HL-60 (cell line): ENCODE measurements around the gene AFG3L2.

ENCODE experiments used
- DNase-seq, 2 experiments: peaks; one replicate each; pipeline ENCODE4 v3.0.0-alpha.2; 2010 to 2020; ENCODE audit warnings: low read depth in 1 of 2, low spot score in 1 of 2
- H3K27ac ChIP-seq: fragments of 250-450 bp; sonication (Bioruptor Pico); replicated peaks from 2 replicates; pipeline ENCODE4 v1.5.1; 2020; ENCODE audit warnings: mild to moderate bottlenecking, moderate library complexity
- H3K27me3 ChIP-seq: fragments of 250-450 bp; sonication (Bioruptor Pico); 2 replicates; pipeline ENCODE4 v1.5.1; 2021; ENCODE audit warnings: mild to moderate bottlenecking, moderate library complexity; ENCODE audit not compliant: insufficient read depth, poor library complexity, severe bottlenecking
- H3K4me3 ChIP-seq: replicated peaks from 2 replicates; pipeline ENCODE4 v1.5.1; 2011; ENCODE audit warnings: mild to moderate bottlenecking, control low read depth, low read length; ENCODE audit not compliant: insufficient read depth
- GABPA ChIP-seq: IDR thresholded peaks from 2 replicates; pipeline ENCODE4 v1.6.1; 2012; ENCODE audit warnings: low read depth
- POLR2AphosphoS5 ChIP-seq: IDR thresholded peaks from 2 replicates; pipeline ENCODE4 v1.6.1; 2012; ENCODE audit warnings: low read depth
- SPI1 ChIP-seq: IDR thresholded peaks from 2 replicates; pipeline ENCODE4 v1.6.1; 2012; ENCODE audit warnings: low read depth, mild to moderate bottlenecking, borderline replicate concordance
- TF ChIP-seq, protein P1 (sequence below): IDR thresholded peaks from 2 replicates; pipeline ENCODE4 v1.6.1; 2012; ENCODE audit warnings: low read depth; ENCODE audit not compliant: insufficient replicate concordance
- TF ChIP-seq, protein P2 (sequence below): IDR thresholded peaks from one replicate; pipeline ENCODE4 v1.5.1; 2011; ENCODE audit warnings: low read length, control low read depth, inconsistent platforms; ENCODE audit not compliant: insufficient read depth

AFG3L2 gene

DNA sequence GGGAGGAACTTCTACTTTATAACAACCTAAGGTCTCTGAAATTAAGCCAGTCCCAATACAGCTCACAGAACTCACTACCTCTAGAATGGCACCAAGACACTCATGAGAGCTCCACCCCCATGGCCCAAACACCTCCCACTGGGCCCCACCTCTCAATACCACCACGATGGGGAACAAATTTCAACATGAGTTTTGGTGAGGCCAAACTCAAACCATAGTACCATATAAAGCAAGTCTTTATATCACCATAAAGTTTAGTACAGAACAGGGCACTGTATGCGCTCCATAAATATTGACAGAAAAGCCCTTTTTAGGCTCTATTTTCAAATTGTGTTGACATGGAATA lies 3.3 kb downstream of the AFG3L2 start:
- TF ChIP-seq GABPA, result no peak
- no peak overlapping the region for H3K4me3 ChIP-seq
- no peak for DNase-seq
- H3K27me3 ChIP-seq, result no peaks in the 10 kb centered on the region
- H3K27ac ChIP-seq, result no peak overlapping the region

DNA sequence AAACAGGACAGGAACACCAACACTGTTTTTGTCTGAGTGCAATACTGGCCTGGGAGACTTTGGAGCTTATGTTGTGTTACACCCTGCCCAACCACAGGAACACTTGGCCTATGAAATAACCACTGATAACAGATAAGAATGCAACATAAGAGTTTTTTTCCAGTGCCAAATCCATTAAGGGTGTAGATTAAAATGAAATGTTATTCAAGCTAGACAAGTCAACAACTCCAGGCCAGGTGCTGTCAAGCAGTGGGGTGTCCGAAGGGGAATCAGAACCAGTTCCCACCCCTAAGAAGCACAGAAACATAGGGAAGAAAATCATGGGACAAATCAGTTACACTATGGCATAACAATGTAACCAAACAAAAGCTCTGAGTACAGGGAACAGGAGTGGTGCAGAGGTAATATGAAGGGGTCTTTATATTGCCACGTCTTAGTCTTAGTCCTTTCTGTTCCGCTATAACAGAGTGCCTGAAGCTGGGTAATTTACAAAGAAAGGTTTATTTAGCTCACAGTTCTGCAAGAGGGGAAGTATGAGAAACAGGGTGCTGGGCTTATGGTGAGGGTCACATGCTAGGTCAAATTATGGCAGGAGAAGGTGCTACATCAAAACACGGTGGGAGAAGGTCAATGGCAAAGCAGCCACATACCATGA lies 3.8 kb downstream of the AFG3L2 start:
- Histone ChIP-seq H3K4me3 (no peak overlapping the region), H3K27ac (no peak overlapping the region), H3K27me3 (no peaks in the 10 kb centered on the region)
- DNase-seq, result no peak
- no peak for TF ChIP-seq POLR2AphosphoS5
- TF ChIP-seq GABPA, result no peak
- TF ChIP-seq, protein P1, sequence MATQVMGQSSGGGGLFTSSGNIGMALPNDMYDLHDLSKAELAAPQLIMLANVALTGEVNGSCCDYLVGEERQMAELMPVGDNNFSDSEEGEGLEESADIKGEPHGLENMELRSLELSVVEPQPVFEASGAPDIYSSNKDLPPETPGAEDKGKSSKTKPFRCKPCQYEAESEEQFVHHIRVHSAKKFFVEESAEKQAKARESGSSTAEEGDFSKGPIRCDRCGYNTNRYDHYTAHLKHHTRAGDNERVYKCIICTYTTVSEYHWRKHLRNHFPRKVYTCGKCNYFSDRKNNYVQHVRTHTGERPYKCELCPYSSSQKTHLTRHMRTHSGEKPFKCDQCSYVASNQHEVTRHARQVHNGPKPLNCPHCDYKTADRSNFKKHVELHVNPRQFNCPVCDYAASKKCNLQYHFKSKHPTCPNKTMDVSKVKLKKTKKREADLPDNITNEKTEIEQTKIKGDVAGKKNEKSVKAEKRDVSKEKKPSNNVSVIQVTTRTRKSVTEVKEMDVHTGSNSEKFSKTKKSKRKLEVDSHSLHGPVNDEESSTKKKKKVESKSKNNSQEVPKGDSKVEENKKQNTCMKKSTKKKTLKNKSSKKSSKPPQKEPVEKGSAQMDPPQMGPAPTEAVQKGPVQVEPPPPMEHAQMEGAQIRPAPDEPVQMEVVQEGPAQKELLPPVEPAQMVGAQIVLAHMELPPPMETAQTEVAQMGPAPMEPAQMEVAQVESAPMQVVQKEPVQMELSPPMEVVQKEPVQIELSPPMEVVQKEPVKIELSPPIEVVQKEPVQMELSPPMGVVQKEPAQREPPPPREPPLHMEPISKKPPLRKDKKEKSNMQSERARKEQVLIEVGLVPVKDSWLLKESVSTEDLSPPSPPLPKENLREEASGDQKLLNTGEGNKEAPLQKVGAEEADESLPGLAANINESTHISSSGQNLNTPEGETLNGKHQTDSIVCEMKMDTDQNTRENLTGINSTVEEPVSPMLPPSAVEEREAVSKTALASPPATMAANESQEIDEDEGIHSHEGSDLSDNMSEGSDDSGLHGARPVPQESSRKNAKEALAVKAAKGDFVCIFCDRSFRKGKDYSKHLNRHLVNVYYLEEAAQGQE, result no peak
- no peak for TF ChIP-seq SPI1
- TF ChIP-seq, protein P2, sequence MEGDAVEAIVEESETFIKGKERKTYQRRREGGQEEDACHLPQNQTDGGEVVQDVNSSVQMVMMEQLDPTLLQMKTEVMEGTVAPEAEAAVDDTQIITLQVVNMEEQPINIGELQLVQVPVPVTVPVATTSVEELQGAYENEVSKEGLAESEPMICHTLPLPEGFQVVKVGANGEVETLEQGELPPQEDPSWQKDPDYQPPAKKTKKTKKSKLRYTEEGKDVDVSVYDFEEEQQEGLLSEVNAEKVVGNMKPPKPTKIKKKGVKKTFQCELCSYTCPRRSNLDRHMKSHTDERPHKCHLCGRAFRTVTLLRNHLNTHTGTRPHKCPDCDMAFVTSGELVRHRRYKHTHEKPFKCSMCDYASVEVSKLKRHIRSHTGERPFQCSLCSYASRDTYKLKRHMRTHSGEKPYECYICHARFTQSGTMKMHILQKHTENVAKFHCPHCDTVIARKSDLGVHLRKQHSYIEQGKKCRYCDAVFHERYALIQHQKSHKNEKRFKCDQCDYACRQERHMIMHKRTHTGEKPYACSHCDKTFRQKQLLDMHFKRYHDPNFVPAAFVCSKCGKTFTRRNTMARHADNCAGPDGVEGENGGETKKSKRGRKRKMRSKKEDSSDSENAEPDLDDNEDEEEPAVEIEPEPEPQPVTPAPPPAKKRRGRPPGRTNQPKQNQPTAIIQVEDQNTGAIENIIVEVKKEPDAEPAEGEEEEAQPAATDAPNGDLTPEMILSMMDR, result no peak

DNA sequence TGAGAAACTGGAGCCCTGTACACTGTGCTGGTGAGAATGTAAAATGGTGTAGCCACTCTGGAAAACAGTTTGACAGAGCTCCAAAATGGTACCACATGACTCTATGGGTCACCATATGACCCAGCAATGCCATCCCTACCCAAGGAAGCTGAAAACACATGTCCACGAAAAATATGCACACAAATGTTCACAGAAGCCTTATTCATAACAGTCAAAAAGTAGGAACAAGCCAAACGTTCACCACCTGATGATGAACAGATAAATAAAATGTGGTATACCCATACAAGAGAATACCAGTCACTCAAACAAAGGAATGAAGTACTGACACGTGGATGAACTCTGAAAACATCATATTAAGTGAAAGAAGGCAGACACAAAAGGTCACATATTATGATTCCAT lies 4.6 kb downstream of the AFG3L2 start:
- no peak overlapping the region for H3K27ac ChIP-seq
- TF ChIP-seq, protein P2, result no peak
- DNase-seq, result no peak
- H3K27me3 ChIP-seq, result no peaks in the 10 kb centered on the region
- H3K4me3 ChIP-seq, result no peak overlapping the region

DNA sequence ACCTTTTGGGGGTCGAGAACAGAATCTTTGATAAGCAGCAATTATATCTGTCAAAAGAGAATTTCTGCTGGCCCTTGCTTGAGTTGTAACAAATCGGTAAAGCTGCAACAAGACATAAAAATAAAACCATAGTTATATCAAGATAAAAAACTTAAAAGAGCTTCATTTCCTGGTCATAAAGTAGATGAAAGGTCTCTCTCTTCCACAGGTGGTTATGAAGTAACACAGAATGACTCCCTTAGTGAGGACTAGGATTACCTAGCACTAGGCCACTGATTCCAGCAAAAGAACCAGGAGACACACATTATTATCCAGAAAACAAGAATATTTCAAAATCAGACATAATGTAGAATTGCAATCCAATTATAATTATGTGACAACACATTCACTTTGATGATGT lies 5.4 kb downstream of the AFG3L2 start:
- H3K27ac ChIP-seq, result no peak overlapping the region

DNA sequence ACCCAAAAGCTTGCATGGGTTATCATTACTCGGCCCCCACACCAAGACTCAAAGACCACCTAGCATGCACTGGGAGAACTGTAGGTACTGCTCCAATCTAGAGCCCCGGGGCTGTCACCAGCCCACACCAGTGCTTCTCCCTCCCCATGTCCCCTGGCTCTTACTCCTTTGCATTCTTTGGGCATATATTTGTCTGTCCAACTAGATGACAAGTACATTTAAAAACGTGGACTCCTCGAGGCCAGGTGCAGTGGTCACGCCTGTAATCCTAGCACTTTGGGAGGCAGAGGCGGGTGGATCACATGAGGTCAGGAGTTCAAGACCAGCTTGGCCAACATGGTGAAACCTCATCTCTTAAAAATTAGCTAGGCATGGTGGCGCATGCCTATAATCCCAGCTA lies 7.8 kb downstream of the AFG3L2 start:
- TF ChIP-seq POLR2AphosphoS5, result no peak
- TF ChIP-seq, protein P2, result no peak
- TF ChIP-seq, protein P1, result no peak
- no peak for TF ChIP-seq GABPA
- TF ChIP-seq SPI1, result no peak

More for the DNA sequence above, 5.4 kb downstream of the AFG3L2 start:
- TF ChIP-seq, protein P2, result no peak
- DNase-seq, result no peak
- Histone ChIP-seq H3K27me3 (no peaks in the 10 kb centered on the region), H3K4me3 (no peak overlapping the region)

More for the DNA sequence above, 7.8 kb downstream of the AFG3L2 start:
- Histone ChIP-seq H3K27me3 (no peaks in the 10 kb centered on the region), H3K4me3 (no peak overlapping the region), H3K27ac (no peak overlapping the region)
- no peak for DNase-seq
